PC-9 (cell line): ENCODE data around the gene PIEZO2. TPM values are rescaled to one million over a fixed set of nuclear protein-coding genes. Genes with fewer than 3 reads are reported as not detected.

Source experiments
- BruUV-seq: library from RNA; stranded (reverse); fragments of 400-500 nt; replicated peaks from 2 replicates; lab custom pipeline; 2021; lab: Mats Ljungman, UMichigan
- CTCF ChIA-PET: fragments of 300-600 bp; sonication (Branson Sonifier 250); formaldehyde crosslinking; loops from one replicate; lab custom pipeline; 2022; ENCODE audit warnings: antibody characterized with exemption; lab: Charles Lee
- POLR2A ChIA-PET: fragments of 300-600 bp; sonication (Branson Sonifier 250); formaldehyde crosslinking; loops from one replicate; lab custom pipeline; 2022; ENCODE audit warnings: antibody characterized with exemption; ENCODE audit not compliant: unreplicated experiment; lab: Charles Lee
- DNase-seq, 2 experiments: peaks; one replicate each; pipeline versions ENCODE4 v3.0.0 to v3.0.0-alpha.2; 2015 to 2022; ENCODE audit warnings: mixed read lengths in 1 of 2
- H2AFZ ChIP-seq: fragments of 200-600 bp; sonication (generic); 2 replicates; pipeline ENCODE4 v1.8.1; 2017; ENCODE audit warnings: antibody characterized with exemption
- H3F3A ChIP-seq: fragments of 200-600 bp; sonication (generic); 2 replicates; pipeline ENCODE4 v1.8.1; 2017; ENCODE audit warnings: antibody characterized with exemption, mild to moderate bottlenecking, low read depth; ENCODE audit not compliant: insufficient read depth
- H3K27ac ChIP-seq: fragments of 200-600 bp; sonication (generic); 2 replicates; pipeline ENCODE4 v1.6.1; 2016; ENCODE audit warnings: mixed run types
- H3K27me3 ChIP-seq: fragments of 200-600 bp; sonication (generic); 2 replicates; pipeline ENCODE4 v1.6.1; 2016; ENCODE audit warnings: low read depth, mixed run types; ENCODE audit not compliant: insufficient read depth
- H3K36me3 ChIP-seq: fragments of 200-600 bp; sonication (generic); 2 replicates; pipeline ENCODE4 v1.6.1; 2016; ENCODE audit warnings: low read depth, mixed run types
- H3K4me1 ChIP-seq: fragments of 200-600 bp; sonication (generic); replicated peaks from 2 replicates; pipeline ENCODE4 v1.6.1; 2016; ENCODE audit warnings: mixed run types; ENCODE audit not compliant: insufficient read depth
- H3K4me2 ChIP-seq: fragments of 200-600 bp; sonication (generic); 2 replicates; pipeline ENCODE4 v1.6.1; 2017; ENCODE audit warnings: mixed run types
- H3K4me3 ChIP-seq: fragments of 200-600 bp; sonication (generic); 2 replicates; pipeline ENCODE4 v1.6.1; 2016; ENCODE audit warnings: mixed run types
- H3K79me2 ChIP-seq: fragments of 200-600 bp; sonication (generic); 2 replicates; pipeline ENCODE4 v1.6.1; 2017; ENCODE audit warnings: low read depth, mixed run types
- H3K9me2 ChIP-seq: fragments of 200-600 bp; sonication (generic); 2 replicates; pipeline ENCODE4 v1.8.1; 2017; ENCODE audit warnings: mild to moderate bottlenecking; ENCODE audit not compliant: insufficient read depth
- H3K9me3 ChIP-seq: fragments of 200-600 bp; sonication (generic); 2 replicates; pipeline ENCODE4 v1.8.1; 2016; ENCODE audit warnings: low read depth; ENCODE audit not compliant: insufficient read depth
- H4K20me1 ChIP-seq: fragments of 200-600 bp; sonication (generic); 2 replicates; pipeline ENCODE4 v1.8.1; 2017; ENCODE audit not compliant: insufficient read depth
- CTCF ChIP-seq: fragments of 200-600 bp; sonication (generic); conservative IDR thresholded peaks from 2 replicates; pipeline ENCODE4 v1.6.1; 2017; ENCODE audit warnings: mixed run types, antibody characterized with exemption, mild to moderate bottlenecking, moderate library complexity
- EZH2 ChIP-seq: fragments of 200-600 bp; sonication (generic); IDR thresholded peaks from 2 replicates; pipeline ENCODE4 v1.8.0; 2017; ENCODE audit warnings: antibody characterized with exemption, low read depth
- intact Hi-C: fragments of 100-400 bp; cut with micrococcal nuclease; formaldehyde crosslinking; loops from one replicate; pipeline ENCODE4 v1.10.0; 2022; ENCODE audit not compliant: unreplicated experiment
- total RNA-seq: library from RNA; stranded (reverse); gene quantifications from 2 replicates; pipeline ENCODE4 v1.2.3, GENCODE V29; 2021

Gene PIEZO2
- total RNA-seq, 1 experiment from 2014 or later: not detected

DNA sequence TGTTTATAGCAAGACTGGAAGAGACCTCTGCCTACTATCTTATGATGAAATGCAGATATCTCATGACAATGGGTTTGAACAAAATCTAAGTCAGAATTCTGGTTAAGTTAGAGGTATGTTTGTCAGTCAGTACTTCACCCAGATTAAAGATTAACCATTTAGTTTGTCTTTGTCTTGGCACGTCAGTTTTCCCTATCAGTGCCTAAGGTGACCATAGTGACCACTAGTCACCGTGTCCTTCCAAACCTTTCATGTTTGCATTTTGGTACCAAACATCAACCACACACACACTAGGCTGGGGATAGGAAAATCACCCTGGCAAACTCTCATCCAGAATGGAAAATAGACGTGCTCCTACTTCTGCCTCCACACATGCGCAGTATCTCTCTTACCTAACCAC is 248.9 kb downstream of the PIEZO2 start:
- H3K27me3 ChIP-seq: peaks cover 65% of the 10 kb centered on the region
- H3K4me2 ChIP-seq: no peak overlapping the region
- no peaks in the 10 kb centered on the region for H3K4me1 ChIP-seq
- H3F3A ChIP-seq: no peaks in the 10 kb centered on the region
- no peak overlapping the region for H3K4me3 ChIP-seq
- H3K79me2 ChIP-seq: no peaks in the 10 kb centered on the region
- BruUV-seq: no TSS peak
- H3K27ac ChIP-seq: no peak overlapping the region
- no peaks in the 10 kb centered on the region for H3K9me2 ChIP-seq
- no peaks in the 10 kb centered on the region for H3K9me3 ChIP-seq
- intact Hi-C loops: no loop called here
- ChIA-PET CTCF (no interaction called here), POLR2A (no interaction called here)
- no peak for TF ChIP-seq CTCF
- no peak for TF ChIP-seq EZH2
- H4K20me1 ChIP-seq: no peaks in the 10 kb centered on the region
- DNase-seq: no peak
- no peak overlapping the region for H2AFZ ChIP-seq
- H3K36me3 ChIP-seq: no peaks in the 10 kb centered on the region

DNA sequence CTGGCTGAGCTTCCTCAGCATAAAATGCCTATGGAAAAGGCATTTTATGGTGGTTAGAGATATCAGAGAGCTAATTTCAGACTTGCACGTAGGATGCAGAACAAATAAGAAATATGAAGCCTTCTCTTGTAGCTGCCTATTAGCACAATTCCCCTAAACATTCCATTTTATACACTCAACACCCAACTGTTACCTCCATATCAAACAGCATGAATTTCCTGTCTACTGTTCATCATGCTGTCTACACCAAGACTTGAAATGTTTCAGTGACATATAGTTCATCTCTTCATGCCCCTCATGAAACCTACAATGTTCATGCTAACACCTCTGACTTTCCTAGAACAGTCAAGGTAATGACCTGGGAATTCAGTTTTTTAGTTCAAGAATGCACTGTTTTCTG is 249.9 kb downstream of the PIEZO2 start:
- H3K9me3 ChIP-seq: no peaks in the 10 kb centered on the region
- H4K20me1 ChIP-seq: no peaks in the 10 kb centered on the region
- H3K27ac ChIP-seq: no peak overlapping the region
- no peaks in the 10 kb centered on the region for H3F3A ChIP-seq
- TF ChIP-seq EZH2 (no peak), CTCF (no peak)
- H3K9me2 ChIP-seq: no peaks in the 10 kb centered on the region
- intact Hi-C loops: no loop called here
- no peak overlapping the region for H3K4me3 ChIP-seq
- no peak overlapping the region for H2AFZ ChIP-seq
- H3K4me1 ChIP-seq: no peaks in the 10 kb centered on the region
- ChIA-PET CTCF (no interaction called here), POLR2A (no interaction called here)
- H3K27me3 ChIP-seq: peaks cover 65% of the 10 kb centered on the region
- no peak overlapping the region for H3K4me2 ChIP-seq
- no peaks in the 10 kb centered on the region for H3K36me3 ChIP-seq
- no TSS peak for BruUV-seq
- H3K79me2 ChIP-seq: no peaks in the 10 kb centered on the region
- no peak for DNase-seq

DNA sequence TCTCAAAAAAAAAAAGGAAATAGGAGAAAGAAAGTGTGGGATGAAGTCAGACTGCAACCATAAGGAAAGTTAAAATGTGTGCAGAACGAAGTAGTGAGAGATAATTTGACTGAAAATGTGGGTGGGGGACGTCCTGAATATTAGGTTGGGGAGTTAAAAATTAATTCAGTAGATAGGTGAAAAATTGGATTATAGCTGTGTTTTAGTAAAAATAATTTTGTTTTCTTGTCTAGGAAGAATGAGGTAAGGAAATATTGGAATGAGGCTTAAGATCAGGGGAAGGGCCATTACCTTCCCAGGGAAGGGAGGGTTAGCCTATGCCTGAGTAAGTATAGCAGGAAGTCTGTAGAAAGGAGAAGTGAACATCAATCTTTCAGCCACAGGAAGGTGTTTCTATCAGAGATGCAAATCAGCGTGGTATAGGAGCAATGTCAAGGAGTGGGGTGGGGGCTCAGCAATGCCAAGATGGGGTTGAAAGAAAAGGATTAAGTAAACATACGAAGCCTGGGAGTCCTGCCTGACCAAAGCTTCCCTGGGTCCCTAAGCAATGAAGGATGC is 250.9 kb downstream of the PIEZO2 start:
- ChIA-PET POLR2A (no interaction called here), CTCF (no interaction called here)
- no peaks in the 10 kb centered on the region for H3K36me3 ChIP-seq
- H4K20me1 ChIP-seq: no peaks in the 10 kb centered on the region
- H3K9me3 ChIP-seq: no peaks in the 10 kb centered on the region
- H3K4me1 ChIP-seq: no peaks in the 10 kb centered on the region
- TF ChIP-seq CTCF: no peak
- TF ChIP-seq EZH2: no peak
- no TSS peak for BruUV-seq
- H3K4me3 ChIP-seq: no peak overlapping the region
- H3K79me2 ChIP-seq: no peaks in the 10 kb centered on the region
- no peaks in the 10 kb centered on the region for H3F3A ChIP-seq
- no peak overlapping the region for H3K27ac ChIP-seq
- DNase-seq: no peak
- intact Hi-C loops: no loop called here
- H3K27me3 ChIP-seq: peaks cover 66% of the 10 kb centered on the region
- H2AFZ ChIP-seq: no peak overlapping the region
- H3K9me2 ChIP-seq: no peaks in the 10 kb centered on the region
- no peak overlapping the region for H3K4me2 ChIP-seq
